Stimulated activated CD8-positive, alpha-beta memory T cell treated with anti-CD3 and anti-CD28 coated beads, Interleukin-15, amount 100 ng/mL, for 24 hours (primary cell): ENCODE data around the gene NVL.
"Not testable (repeated sequence)": the region's sequence is repeated elsewhere in the genome, so short reads cannot be mapped to it uniquely, and the experiment has no call there.

Source experiments
- DNase-seq: peaks from one replicate; pipeline ENCODE4 v3.0.0-alpha.2; 2020; ENCODE audit warnings: low read depth

The NVL gene

DNA sequence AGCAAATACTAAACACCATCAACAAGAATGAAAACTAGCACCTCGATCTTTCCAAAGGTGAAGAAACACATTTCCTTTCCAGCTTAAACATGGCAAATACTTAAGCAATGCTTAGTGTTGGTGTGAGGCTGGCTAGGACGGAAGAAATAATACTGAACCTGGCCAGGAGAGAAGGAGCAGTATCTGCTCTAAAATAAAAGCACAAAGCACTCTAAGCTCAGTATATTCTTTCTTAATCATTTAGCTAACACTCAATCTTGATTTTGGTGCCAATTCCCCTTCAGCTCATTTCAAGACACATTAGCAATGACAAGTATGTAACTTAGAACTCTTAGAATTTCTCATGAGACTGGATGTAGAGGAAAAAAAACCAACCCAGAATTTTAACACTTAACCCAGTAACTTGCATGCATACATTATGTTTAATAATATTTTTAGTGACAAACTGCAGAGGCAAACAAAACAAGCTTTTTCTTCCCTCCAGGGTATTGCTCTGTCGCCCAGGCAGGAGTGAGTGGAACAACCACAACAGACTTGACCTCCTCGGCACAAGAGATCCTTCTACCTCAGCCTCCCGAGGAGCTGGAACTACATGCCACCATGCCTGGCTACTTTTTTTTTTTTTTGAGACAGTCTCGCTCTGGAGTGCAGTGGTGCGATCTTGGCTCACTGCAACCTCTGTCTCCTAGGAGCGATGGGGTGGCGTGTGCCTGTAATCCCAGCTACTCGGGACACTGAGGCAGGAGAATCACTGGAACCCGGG is 92.7 kb downstream of the NVL start:
- DNase-seq = no peak

GRCh38 chr1:224235813-224236493 is 94.0 kb downstream of the NVL start:
- no peak for DNase-seq

GRCh38 chr1:224234017-224234416 is 96.0 kb downstream of the NVL start:
- DNase-seq = no peak

- DNase-seq = no peak
Measured at GRCh38 chr1:224226849-224227502, 103.0 kb downstream of the NVL start.

GRCh38 chr1:224223819-224224714 is 105.9 kb downstream of the NVL start:
- no peak for DNase-seq

- DNase-seq = no peak
Measured at GRCh38 chr1:224219612-224220059, 110.3 kb downstream of the NVL start.

GRCh38 chr1:224219011-224219611 is 110.9 kb downstream of the NVL start:
- DNase-seq = no peak

DNA sequence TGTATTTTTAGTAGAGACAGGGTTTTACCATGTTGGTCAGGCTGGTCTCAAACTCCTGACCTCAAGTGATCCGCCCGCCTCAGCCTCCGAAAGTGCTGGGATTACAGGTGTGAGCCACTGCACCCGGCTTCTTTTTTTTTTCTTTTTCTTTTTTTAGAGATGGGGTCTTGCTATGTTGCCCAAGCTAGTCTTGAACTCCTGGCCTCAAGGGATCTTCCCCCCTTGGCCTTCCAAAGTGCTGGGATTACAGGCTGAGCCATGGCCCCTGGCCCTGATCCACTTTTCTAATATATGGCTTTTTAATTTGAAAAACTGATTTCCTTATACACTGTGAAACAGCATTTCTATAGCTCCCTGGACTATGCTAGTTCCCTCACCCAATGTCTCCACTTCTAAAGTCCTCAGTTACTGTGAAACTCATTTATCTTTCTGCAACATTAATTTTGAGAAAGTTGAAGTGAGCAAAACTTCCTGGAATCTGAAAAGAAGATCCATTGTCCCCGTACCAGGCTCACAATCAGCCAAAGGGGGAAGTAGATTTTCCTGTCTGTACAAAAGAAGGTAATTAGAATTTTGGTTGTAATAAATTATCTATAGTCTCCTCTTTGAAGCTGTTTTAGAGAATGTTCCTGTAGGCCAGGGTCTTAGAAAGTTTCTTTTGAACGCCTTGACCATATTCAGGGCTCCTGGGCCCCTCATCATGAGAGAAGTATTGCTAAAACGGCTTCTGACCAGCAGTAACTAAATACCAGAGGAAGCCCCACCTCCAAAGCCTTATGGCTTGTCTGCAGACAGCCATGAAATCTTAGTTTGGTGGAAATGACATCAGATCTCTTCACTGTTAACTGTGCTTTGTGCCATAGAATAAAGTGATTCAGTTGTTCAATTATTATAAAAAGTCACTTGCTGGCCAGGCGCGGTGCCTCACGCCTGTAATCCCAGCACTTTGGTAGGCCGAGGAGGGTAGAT is 112.0 kb downstream of the NVL start:
- DNase-seq = no peak

DNA sequence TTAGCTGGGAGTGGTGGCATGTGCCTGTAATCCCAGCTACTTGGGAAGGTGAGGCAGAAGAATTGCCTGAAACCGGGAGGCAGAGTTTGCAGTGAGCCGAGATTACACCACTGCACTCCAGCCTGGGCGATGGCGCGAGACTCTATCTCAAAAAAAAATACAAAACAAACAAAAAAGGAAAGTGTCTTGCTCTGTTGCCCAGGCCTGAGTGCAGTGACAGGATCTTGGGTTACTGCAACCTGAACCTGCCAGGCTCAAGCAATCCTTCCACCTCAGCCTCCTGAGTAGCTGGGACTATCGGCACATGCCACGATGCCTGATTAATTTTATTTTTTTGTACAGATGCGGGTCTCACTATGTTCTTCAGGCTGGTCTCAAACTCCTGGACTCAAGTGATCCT is 113.6 kb downstream of the NVL start:
- no peak for DNase-seq

DNA sequence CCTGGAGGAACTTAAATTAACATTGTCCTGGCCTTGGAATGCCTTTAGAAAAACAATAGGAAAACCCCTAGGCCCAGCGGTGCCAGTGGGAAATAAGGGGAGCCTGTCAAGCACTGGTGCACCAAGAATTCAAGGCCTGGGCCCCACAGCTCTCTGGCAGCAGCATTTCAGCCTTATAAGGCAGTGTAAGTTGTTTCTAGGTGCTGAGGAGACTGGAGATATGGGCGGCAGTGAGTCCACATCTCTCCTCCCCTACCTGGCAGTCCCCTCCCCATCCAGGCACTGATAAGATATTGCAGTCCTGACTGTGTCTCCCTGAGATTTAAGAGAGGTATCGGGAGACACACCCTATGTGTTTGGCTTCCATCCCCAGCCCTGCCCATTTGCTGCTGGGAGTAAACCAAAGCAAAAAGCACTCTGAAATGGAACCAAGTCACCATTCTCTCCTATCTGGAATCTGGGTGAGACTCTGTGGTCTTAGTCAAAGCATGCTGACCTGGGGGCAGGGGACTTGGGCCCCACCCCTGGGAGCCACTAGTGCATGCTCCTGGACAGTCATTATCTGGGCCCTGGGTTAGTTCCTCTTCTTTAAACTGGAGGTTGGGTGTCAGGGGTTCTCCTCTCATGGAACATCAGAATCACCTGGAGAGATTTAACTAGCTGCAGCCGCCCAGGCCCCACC is 116.4 kb downstream of the NVL start:
- DNase-seq = no peak

GRCh38 chr1:224212618-224213061 is 117.3 kb downstream of the NVL start:
- no peak for DNase-seq

- no peak for DNase-seq
Measured at GRCh38 chr1:224211206-224211962, 118.6 kb downstream of the NVL start.

- DNase-seq = not testable (repeated sequence)
Measured at GRCh38 chr1:224205931-224206538, 123.9 kb downstream of the NVL start.

GRCh38 chr1:224205438-224205840 is 124.5 kb downstream of the NVL start:
- no peak for DNase-seq

- DNase-seq = no peak
Measured at GRCh38 chr1:224203243-224204016, 126.5 kb downstream of the NVL start.

GRCh38 chr1:224201853-224202252 is 128.1 kb downstream of the NVL start:
- DNase-seq = no peak

DNA sequence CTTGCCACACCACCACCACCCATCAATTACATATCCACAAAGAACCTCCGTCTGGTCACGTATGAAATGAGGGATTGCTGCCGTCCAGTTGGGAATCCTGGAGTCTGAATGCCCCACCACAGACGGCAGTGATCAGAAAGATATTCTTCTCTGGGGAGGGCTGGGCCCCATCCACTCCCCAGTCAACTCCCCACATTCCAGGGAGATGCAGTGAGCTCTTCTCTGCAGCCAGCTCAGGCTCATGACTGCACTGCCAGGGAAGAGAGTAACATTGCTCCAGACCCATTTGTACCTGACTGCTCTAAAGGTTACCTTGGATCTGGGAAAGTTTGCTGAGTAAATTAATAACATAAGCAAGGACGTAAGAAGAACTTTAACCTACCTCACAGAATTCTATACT is 128.6 kb downstream of the NVL start:
- DNase-seq = no peak

GRCh38 chr1:224199679-224200078 is 130.3 kb downstream of the NVL start:
- DNase-seq = no peak
